Esophagus squamous epithelium (tissue), 4 donors: ENCODE data around the gene PCBD1.

Source experiments
- CTCF ChIP-seq, 6 experiments: fragments of 450-650 bp in 4 of 6; fragments of 200-600 bp in 2 of 6; sonication (generic) in 2 of 6; IDR thresholded peaks; one replicate each; pipeline ENCODE4 v1.5.1; 2016 to 2019; ENCODE audit warnings: antibody characterized with exemption in 6 of 6, mild to moderate bottlenecking in 4 of 6, moderate library complexity in 4 of 6
- POLR2A ChIP-seq, 4 donors: fragments of 450-650 bp; IDR thresholded peaks; one replicate each; pipeline ENCODE4 v1.6.1; 2017; ENCODE audit warnings: antibody characterized with exemption in 4 of 4, mild to moderate bottlenecking in 4 of 4, moderate library complexity in 3 of 4

- no peak for TF ChIP-seq CTCF (IDR thresholded peaks at IDR 0.05)
- TF ChIP-seq POLR2A (IDR thresholded peaks at IDR 0.05): no peak
Measured at GRCh38 chr10:70935631-70936030, 47.3 kb upstream of the PCBD1 start.
